GM12801 (cell line): ENCODE data around the gene PLA2G4E.

Experiments used
- TF ChIP-seq, protein P1 (sequence below): IDR thresholded peaks from one replicate; pipeline ENCODE4 v1.5.1; 2011; ENCODE audit warnings: control low read depth; ENCODE audit not compliant: insufficient read length; ENCODE audit errors: extremely low read depth

The PLA2G4E gene

DNA sequence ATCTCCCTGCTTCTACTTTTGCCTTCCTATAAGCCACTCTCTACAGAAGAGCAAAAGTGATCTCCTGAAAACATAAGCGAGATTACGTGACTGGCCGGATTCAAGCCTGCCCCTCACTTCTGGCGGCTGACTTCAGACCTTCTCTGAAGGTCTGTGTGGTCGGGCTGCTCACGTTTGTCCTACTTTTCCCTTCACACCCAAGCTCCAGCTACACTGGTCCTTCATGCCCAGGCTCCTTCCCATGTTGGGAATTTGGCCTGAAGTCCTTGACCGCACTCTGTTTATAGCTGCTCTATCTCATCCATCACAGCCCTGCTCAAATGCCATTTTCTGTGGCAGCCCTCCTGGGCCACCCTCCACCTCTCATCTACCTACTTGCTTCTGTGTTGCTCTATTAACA lies 6.7 kb upstream of the PLA2G4E start:
- TF ChIP-seq, protein P1, sequence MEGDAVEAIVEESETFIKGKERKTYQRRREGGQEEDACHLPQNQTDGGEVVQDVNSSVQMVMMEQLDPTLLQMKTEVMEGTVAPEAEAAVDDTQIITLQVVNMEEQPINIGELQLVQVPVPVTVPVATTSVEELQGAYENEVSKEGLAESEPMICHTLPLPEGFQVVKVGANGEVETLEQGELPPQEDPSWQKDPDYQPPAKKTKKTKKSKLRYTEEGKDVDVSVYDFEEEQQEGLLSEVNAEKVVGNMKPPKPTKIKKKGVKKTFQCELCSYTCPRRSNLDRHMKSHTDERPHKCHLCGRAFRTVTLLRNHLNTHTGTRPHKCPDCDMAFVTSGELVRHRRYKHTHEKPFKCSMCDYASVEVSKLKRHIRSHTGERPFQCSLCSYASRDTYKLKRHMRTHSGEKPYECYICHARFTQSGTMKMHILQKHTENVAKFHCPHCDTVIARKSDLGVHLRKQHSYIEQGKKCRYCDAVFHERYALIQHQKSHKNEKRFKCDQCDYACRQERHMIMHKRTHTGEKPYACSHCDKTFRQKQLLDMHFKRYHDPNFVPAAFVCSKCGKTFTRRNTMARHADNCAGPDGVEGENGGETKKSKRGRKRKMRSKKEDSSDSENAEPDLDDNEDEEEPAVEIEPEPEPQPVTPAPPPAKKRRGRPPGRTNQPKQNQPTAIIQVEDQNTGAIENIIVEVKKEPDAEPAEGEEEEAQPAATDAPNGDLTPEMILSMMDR: no peak

GRCh38 chr15:42024303-42024702 lies 3.5 kb upstream of the PLA2G4E start:
- TF ChIP-seq, protein P1: no peak

GRCh38 chr15:42021593-42021992 lies 751 bp upstream of the PLA2G4E start:
- TF ChIP-seq, protein P1: no peak

GRCh38 chr15:42018306-42019224 lies 2.3 kb downstream of the PLA2G4E start:
- TF ChIP-seq, protein P1: no peak

- TF ChIP-seq, protein P1: no peak
Measured at GRCh38 chr15:42016971-42017370, 3.9 kb downstream of the PLA2G4E start.

DNA sequence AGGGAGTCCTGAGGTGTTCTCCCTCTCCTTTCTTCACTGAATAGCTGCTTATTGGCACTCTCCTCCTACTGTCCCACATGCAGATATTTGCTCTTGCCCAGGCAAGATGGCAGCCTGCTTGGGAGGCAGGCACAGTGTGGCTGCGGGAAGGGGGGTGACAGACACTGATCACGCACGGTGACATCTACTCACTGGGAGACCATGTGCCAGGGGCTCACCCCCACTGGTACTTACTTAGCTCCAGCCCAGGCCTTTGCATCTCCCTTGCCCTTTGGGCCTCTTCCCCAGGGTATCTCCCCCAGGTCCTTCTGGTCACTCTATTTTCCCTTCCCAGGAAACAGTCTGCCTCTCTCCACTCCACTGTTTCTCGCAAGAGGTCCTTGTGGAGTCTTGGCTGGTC lies 6.4 kb downstream of the PLA2G4E start:
- TF ChIP-seq, protein P1: no peak

- TF ChIP-seq, protein P1: no peak
Measured at GRCh38 chr15:42012928-42013482, 7.8 kb downstream of the PLA2G4E start.
